ENCODE measurements around the gene VOPP1.

- TF ChIP-seq POLR2A (IDR thresholded peaks at IDR 0.05; ENCODE audit: low read depth), result no peak
- no peak for TF ChIP-seq POLR2AphosphoS5 (IDR thresholded peaks at IDR 0.05)
Measured at GRCh38 chr7:55491346-55491745, 81.0 kb downstream of the VOPP1 start.
